Body of pancreas (tissue), 4 donors: ENCODE measurements around the gene FBXL20. TPM values are rescaled to one million over a fixed set of nuclear protein-coding genes. Genes with fewer than 3 reads are reported as not detected.

ENCODE experiments used
- ATAC-seq: fragments of 150-250 bp; one replicate; pipeline ENCODE4 v1.9.1; 2016
- DNase-seq, 4 donors: peaks; one replicate each; pipeline ENCODE4 v3.0.0-alpha.2; 2019
- H3K27ac ChIP-seq, 4 donors: fragments of 200-600 bp; sonication (generic); 1 replicate in 3 of 4; 2 replicates in 1 of 4; pipeline versions ENCODE4 v1.5.1 to v1.6.1; 2016 to 2019; ENCODE audit warnings: mild to moderate bottlenecking in 1 of 4, mixed read lengths in 1 of 4, moderate library complexity in 1 of 4
- H3K27me3 ChIP-seq, 2 donors: fragments of 200-600 bp; sonication (generic); one replicate each; pipeline ENCODE4 v1.6.0; 2016; ENCODE audit warnings: mild to moderate bottlenecking in 1 of 2
- H3K36me3 ChIP-seq, 2 donors: fragments of 200-600 bp; sonication (generic); replicated peaks in 1 of 2; 2 replicates each; pipeline ENCODE4 v1.5.1; 2016; ENCODE audit warnings: low read depth in 2 of 2; ENCODE audit not compliant: insufficient read depth in 1 of 2
- H3K4me1 ChIP-seq: fragments of 200-600 bp; sonication (generic); one replicate; pipeline ENCODE4 v1.6.0; 2016
- H3K4me3 ChIP-seq, 2 donors: fragments of 200-600 bp; sonication (generic); 1 replicate in 1 of 2; 2 replicates in 1 of 2; pipeline ENCODE4 v1.5.1; 2016 to 2019
- H3K9me3 ChIP-seq, 3 donors: fragments of 200-600 bp; sonication (generic); 1 replicate in 2 of 3; 2 replicates in 1 of 3; pipeline ENCODE4 v1.5.1; 2016
- POLR2A ChIP-seq, 3 donors: fragments of 450-650 bp; IDR thresholded peaks; one replicate each; pipeline ENCODE4 v1.6.1; 2016; ENCODE audit warnings: antibody characterized with exemption in 3 of 3, mild to moderate bottlenecking in 2 of 3
- WGBS, 2 donors: methylation state at CpG; one replicate each; pipeline ENCODE4 v1.1.5; 2017; 5-methylcytosine and 5-hydroxymethylcytosine counted together
- intact Hi-C: fragments of 100-400 bp; cut with DNase I; formaldehyde crosslinking; loops from one replicate; pipeline ENCODE4 v1.15.1; 2023
- total RNA-seq, 2 donors: library from RNA; depleted of rRNA; stranded (reverse); fragments of >200 nt; gene quantifications; one replicate each; pipeline ENCODE4 v1.1.0, GENCODE V29; 2016
- TF ChIP-seq, protein P1 (sequence below), 7 experiments: fragments of 450-650 bp in 4 of 7; fragments of 200-600 bp in 3 of 7; sonication (generic) in 3 of 7; IDR thresholded peaks; one replicate each; pipeline ENCODE4 v1.5.1; 2016 to 2019; ENCODE audit warnings: antibody characterized with exemption in 7 of 7

FBXL20 gene
- total RNA-seq, 2 donors from 2014 or later, result 6.7 to 11.9 TPM

DNA sequence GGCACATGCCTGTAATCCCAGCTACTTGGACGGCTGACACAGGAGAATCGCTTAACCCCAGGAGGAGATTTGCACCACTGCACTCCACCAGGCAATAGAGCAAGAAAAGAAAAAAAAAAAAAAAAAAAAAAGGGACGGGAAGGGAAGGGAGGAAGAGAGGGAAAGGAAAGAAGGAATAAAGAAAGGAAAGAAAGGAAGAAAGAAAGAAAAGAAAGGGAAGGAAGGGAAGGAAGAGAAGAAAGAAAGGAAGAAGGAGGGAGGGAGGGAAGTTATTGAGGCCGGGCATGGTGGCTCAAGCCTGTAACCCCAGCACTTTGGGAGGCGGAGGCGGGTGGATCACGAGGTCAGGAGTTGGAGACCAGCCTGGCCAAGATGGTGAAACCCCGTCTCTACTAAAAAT, 125.3 kb downstream of the FBXL20 start:
- Histone ChIP-seq H3K27ac (no peak overlapping the region), H3K4me1 (peaks cover 5% of the 10 kb centered on the region), H3K36me3 (peaks cover 0 to 5% of the 10 kb centered on the region in 2 donors), H3K4me3 (no peak overlapping the region), H3K27me3 (no peaks in the 10 kb centered on the region), H3K9me3 (no peaks in the 10 kb centered on the region)
- intact Hi-C loops, result no loop called here
- DNase-seq (no peak), ATAC-seq (no peak)
- TF ChIP-seq POLR2A (IDR thresholded peaks at IDR 0.05), result no peak
- TF ChIP-seq, protein P1, sequence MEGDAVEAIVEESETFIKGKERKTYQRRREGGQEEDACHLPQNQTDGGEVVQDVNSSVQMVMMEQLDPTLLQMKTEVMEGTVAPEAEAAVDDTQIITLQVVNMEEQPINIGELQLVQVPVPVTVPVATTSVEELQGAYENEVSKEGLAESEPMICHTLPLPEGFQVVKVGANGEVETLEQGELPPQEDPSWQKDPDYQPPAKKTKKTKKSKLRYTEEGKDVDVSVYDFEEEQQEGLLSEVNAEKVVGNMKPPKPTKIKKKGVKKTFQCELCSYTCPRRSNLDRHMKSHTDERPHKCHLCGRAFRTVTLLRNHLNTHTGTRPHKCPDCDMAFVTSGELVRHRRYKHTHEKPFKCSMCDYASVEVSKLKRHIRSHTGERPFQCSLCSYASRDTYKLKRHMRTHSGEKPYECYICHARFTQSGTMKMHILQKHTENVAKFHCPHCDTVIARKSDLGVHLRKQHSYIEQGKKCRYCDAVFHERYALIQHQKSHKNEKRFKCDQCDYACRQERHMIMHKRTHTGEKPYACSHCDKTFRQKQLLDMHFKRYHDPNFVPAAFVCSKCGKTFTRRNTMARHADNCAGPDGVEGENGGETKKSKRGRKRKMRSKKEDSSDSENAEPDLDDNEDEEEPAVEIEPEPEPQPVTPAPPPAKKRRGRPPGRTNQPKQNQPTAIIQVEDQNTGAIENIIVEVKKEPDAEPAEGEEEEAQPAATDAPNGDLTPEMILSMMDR (IDR thresholded peaks at IDR 0.05), result no peak
- 90 to 92% methylated on average over 7 to 8 of the region's 8 CpGs for WGBS, 2 donors

GRCh38 chr17:39271546-39271945, 129.9 kb downstream of the FBXL20 start:
- TF ChIP-seq POLR2A (IDR thresholded peaks at IDR 0.05), result no peak
- TF ChIP-seq, protein P1 (IDR thresholded peaks at IDR 0.05), result no peak
- H3K27me3 ChIP-seq, result no peaks in the 10 kb centered on the region
- H3K36me3 ChIP-seq, result peaks cover 0 to 13% of the 10 kb centered on the region in 2 donors
- no peak overlapping the region for H3K27ac ChIP-seq
- intact Hi-C loops, result no loop called here
- H3K4me1 ChIP-seq, result no peaks in the 10 kb centered on the region
- H3K9me3 ChIP-seq, result no peaks in the 10 kb centered on the region
- 96 to 100% methylated on average over 3 of the region's 3 CpGs for WGBS, 2 donors
- DNase-seq, result no peak
- no peak for ATAC-seq
- no peak overlapping the region for H3K4me3 ChIP-seq

DNA sequence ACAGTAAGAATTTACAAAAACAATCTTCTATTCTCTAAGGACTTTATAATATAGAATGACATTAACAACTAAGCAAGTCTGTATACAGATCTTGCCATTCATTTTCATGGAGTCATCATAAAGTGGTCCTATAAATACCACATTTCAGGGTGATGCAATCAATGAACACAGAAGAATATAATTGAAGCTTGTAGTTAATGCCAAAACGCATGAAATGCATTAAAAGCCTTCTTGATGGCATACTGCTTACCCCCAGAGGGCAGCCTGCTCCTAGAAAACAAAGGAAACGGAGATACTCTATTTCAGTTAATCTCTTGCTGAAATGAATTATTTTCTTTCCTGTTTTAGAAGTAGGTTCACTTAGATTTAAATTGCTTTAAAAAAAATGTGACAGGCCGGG, 130.5 kb downstream of the FBXL20 start:
- no peak for TF ChIP-seq POLR2A (IDR thresholded peaks at IDR 0.05)
- TF ChIP-seq, protein P1 (IDR thresholded peaks at IDR 0.05), result peak in 2 of 7 experiments; percentile 9 to 19

GRCh38 chr17:39264119-39264518, 137.3 kb downstream of the FBXL20 start:
- no peak for TF ChIP-seq POLR2A (IDR thresholded peaks at IDR 0.05)
- TF ChIP-seq, protein P1 (IDR thresholded peaks at IDR 0.05), result no peak
- intact Hi-C loops, result no loop called here
- H3K27ac ChIP-seq, result no peak overlapping the region
- H3K4me3 ChIP-seq, result no peak overlapping the region
- H3K4me1 ChIP-seq, result no peaks in the 10 kb centered on the region
- no peaks in the 10 kb centered on the region for H3K27me3 ChIP-seq
- WGBS, 2 donors, result 74 to 82% methylated on average over 5 of the region's 5 CpGs
- no peaks in the 10 kb centered on the region for H3K9me3 ChIP-seq
- ATAC-seq (no peak), DNase-seq (no peak)
- peaks cover 18% of the 10 kb centered on the region in 2 donors for H3K36me3 ChIP-seq

More for the DNA sequence above, 130.5 kb downstream of the FBXL20 start:
- no peaks in the 10 kb centered on the region for H3K9me3 ChIP-seq
- no peaks in the 10 kb centered on the region for H3K4me1 ChIP-seq
- DNase-seq (no peak), ATAC-seq (no peak)
- intact Hi-C loops, result no loop called here
- H3K27ac ChIP-seq, result no peak overlapping the region
- WGBS, 2 donors, result 49 to 60% methylated on average over 3 of the region's 3 CpGs
- no peak overlapping the region for H3K4me3 ChIP-seq
- H3K27me3 ChIP-seq, result no peaks in the 10 kb centered on the region
- peaks cover 0 to 13% of the 10 kb centered on the region in 2 donors for H3K36me3 ChIP-seq

GRCh38 chr17:39261286-39261685, 140.1 kb downstream of the FBXL20 start:
- Histone ChIP-seq H3K27me3 (no peaks in the 10 kb centered on the region), H3K27ac (no peak overlapping the region), H3K9me3 (no peaks in the 10 kb centered on the region), H3K4me3 (no peak overlapping the region), H3K36me3 (peaks cover 16 to 18% of the 10 kb centered on the region in 2 donors), H3K4me1 (no peaks in the 10 kb centered on the region)
- intact Hi-C loops, result no loop called here
- 85% methylated on average over 7 of the region's 7 CpGs for WGBS, 2 donors
- DNase-seq (no peak), ATAC-seq (no peak)
- TF ChIP-seq, protein P1 (IDR thresholded peaks at IDR 0.05), result peak in 2 of 7 experiments; percentile 7 to 8
- TF ChIP-seq POLR2A (IDR thresholded peaks at IDR 0.05), result no peak
